ENCODE results near the gene ZRSR2.

The ZRSR2 gene

GRCh38 chrX:15866147-15866546 lies 75.9 kb downstream of the ZRSR2 start:
- no peaks in the 10 kb centered on the region for H3K27me3 ChIP-seq (ENCODE audit: control insufficient read depth, insufficient read depth, low read length, poor library complexity, severe bottlenecking)
- 72 to 80% methylated on average over 3 of the region's 3 CpGs for WGBS, 2 experiments
- no peaks in the 10 kb centered on the region for H3K9me3 ChIP-seq (ENCODE audit: control insufficient read depth, low read length)
- no peak overlapping the region for H3K27ac ChIP-seq (ENCODE audit: insufficient read depth, low read depth, low read length, poor library complexity, severe bottlenecking)
- no peaks in the 10 kb centered on the region for H3K4me1 ChIP-seq (ENCODE audit: control insufficient read depth, insufficient read depth, low read length)
- H3K4me3 ChIP-seq (ENCODE audit: insufficient read depth, low read depth, low read length) = no peak overlapping the region
- H3K36me3 ChIP-seq (ENCODE audit: control insufficient read depth, insufficient read depth, low read length) = no peaks in the 10 kb centered on the region

GRCh38 chrX:15869695-15870094 lies 79.4 kb downstream of the ZRSR2 start:
- Histone ChIP-seq H3K9me3 (ENCODE audit: control insufficient read depth, low read length) (no peaks in the 10 kb centered on the region), H3K27me3 (ENCODE audit: control insufficient read depth, insufficient read depth, low read length, poor library complexity, severe bottlenecking) (no peaks in the 10 kb centered on the region)
- WGBS, 2 experiments = 92 to 93% methylated on average over 4 of the region's 4 CpGs

GRCh38 chrX:15870310-15870709 lies 80.0 kb downstream of the ZRSR2 start:
- WGBS, 2 experiments = 87 to 96% methylated on average over 4 of the region's 4 CpGs
- no peak overlapping the region for H3K27ac ChIP-seq (ENCODE audit: insufficient read depth, low read depth, low read length, poor library complexity, severe bottlenecking)
- no peaks in the 10 kb centered on the region for H3K4me1 ChIP-seq (ENCODE audit: control insufficient read depth, insufficient read depth, low read length)
- no peaks in the 10 kb centered on the region for H3K27me3 ChIP-seq (ENCODE audit: control insufficient read depth, insufficient read depth, low read length, poor library complexity, severe bottlenecking)
- H3K9me3 ChIP-seq (ENCODE audit: control insufficient read depth, low read length) = no peaks in the 10 kb centered on the region
- H3K4me3 ChIP-seq (ENCODE audit: insufficient read depth, low read depth, low read length) = no peak overlapping the region
- no peaks in the 10 kb centered on the region for H3K36me3 ChIP-seq (ENCODE audit: control insufficient read depth, insufficient read depth, low read length)

More at GRCh38 chrX:15869695-15870094, 79.4 kb downstream of the ZRSR2 start:
- Histone ChIP-seq H3K27ac (ENCODE audit: insufficient read depth, low read depth, low read length, poor library complexity, severe bottlenecking) (no peak overlapping the region), H3K4me1 (ENCODE audit: control insufficient read depth, insufficient read depth, low read length) (no peaks in the 10 kb centered on the region), H3K36me3 (ENCODE audit: control insufficient read depth, insufficient read depth, low read length) (no peaks in the 10 kb centered on the region), H3K4me3 (ENCODE audit: insufficient read depth, low read depth, low read length) (no peak overlapping the region)
